HUDEP-2 (cell line): Measurements from ENCODE around the gene TADA2A.
"Not testable (repeated sequence)": the region's sequence is repeated elsewhere in the genome, so short reads cannot be mapped to it uniquely, and the experiment has no call there.

Experiments
- DNase-seq, 76 experiments: peaks; one replicate each; lab custom pipeline; 2025; ENCODE audit not compliant: unreplicated experiment in 76 of 76; lab: John Stamatoyannopoulos, UW

TADA2A gene

DNA sequence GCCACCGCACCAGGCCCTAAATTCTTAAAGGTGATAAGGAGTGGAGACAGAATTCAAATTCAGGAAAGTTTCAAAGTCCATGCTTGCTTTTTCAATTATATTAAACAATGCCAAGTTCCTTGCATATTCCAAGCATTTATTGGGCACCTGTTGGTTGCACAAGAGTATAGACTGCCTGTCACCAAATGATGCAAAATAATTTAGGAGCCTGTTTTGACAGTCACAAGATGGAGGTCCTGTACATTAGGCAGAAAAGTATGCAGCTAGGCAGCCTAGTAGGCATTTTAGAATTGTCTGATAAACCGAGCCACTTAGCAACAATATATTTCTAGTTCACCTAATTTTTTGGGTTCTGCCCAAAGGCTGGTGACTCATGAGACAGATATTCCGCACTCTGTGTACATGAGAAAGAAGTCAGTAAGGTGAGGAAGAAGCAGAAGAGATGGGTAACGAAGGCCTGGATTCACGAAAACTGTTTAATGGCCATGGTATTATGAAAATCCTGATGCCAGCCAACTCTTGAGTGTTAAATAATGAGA is 7.4 kb upstream of the TADA2A start:
- no peak for DNase-seq

DNA sequence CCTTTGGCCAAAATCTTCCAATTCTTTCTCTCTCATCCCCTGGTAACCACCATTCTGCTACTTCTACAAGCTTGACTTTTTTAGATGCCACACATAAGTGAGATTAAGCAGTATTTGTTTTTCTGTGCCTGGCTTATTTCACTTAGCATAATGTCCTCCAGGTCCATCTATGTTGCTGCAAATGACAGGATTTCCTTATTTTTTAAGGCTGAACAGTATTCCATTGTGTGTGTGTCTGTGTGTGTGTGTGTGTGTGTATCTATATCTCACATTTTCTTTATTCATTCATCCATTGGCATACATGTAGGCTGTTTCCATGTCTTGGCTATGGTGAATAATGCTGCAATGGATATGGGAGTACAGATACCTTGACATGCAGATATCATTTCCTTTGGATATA is 6.2 kb upstream of the TADA2A start:
- no peak for DNase-seq

DNA sequence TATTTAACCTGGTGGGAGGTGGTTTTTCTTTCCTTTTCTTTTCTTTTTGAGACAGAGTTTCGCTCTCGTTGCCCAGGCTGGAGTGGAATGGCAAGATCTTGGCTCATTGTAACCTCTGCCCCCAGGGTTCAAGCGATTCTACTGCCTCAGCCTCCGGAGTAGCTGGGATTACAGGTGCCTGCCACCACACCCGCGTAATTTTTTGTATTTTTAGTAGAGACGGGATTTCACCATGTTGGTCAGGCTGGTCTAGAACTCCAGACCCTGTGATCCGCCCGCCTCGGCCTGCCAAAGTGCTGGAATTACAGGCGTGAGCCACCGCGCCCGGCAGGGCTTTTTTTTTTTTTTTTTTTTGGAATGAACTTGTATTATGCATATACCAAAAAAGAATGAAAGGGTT is 1.2 kb upstream of the TADA2A start:
- DNase-seq: not testable (repeated sequence)

DNA sequence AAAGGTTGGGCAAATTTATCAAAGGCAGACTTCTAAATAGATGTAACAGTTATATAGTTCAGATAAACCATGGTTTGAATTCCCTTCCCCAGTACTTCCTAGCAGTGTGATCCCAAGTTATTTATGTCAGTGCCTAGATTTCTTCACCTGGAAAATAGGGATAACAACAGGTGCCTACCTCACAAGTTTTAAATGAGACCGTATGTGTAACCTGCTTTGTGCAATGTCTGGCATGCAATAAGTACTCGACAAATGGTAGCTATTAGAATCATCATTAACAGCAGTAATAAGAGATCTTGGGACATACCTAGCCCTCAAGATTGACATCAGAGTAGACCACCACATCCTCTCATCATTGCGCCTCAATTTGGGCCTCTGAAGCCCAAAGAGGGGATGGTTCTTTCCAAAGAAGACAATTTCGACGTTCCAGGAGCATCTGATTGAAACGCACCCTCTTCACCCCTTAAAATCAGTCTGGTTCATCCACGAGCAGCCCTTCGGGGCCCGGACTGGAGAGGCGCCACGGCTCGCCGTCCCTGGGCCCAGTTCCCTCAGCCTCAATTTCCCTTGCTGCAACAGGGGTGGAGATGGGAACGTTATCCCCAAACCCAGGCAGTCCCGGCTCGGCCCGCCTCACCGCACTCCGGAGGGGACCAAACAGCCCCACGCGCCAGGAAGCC is 591 bp upstream of the TADA2A start:
- peak in 6 of 76 experiments; percentile 39 to 67 (median 46) for DNase-seq

DNA sequence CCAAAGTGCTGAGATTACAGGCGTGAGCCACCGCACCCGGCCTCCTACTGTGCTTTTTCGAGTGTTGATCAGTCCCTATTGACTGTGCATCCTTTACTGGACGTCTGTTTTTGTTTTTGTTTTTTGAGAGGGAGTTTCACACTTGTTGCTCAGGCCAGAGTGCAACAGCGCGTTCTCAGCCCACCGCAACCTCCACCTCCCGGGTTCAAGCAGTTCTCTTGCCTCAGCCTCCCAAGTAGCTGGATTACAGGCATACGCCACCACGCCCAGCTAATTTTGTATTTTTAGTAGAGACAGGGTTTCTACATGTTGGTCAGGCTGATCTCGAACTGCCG is 1.4 kb downstream of the TADA2A start:
- DNase-seq: not testable (repeated sequence)

DNA sequence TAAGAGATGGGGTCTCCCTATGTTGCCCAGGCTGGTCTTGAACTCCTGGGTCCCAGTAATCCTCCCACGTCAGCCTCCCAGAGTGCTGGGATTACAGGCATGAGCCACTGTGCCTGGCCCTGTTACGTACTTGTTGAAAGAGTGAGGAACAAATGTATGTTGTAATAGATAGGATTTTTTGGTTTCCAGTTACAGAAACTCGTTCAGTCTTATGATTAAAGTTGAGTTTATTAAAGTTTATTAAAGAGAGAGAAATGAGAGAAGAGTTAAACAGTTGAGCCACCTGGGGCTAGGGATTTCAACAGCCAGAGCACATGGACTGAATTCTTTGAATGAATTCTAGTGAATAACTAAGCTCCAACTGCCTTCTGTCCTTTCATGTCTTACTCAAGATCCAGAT is 3.7 kb downstream of the TADA2A start:
- no peak for DNase-seq

DNA sequence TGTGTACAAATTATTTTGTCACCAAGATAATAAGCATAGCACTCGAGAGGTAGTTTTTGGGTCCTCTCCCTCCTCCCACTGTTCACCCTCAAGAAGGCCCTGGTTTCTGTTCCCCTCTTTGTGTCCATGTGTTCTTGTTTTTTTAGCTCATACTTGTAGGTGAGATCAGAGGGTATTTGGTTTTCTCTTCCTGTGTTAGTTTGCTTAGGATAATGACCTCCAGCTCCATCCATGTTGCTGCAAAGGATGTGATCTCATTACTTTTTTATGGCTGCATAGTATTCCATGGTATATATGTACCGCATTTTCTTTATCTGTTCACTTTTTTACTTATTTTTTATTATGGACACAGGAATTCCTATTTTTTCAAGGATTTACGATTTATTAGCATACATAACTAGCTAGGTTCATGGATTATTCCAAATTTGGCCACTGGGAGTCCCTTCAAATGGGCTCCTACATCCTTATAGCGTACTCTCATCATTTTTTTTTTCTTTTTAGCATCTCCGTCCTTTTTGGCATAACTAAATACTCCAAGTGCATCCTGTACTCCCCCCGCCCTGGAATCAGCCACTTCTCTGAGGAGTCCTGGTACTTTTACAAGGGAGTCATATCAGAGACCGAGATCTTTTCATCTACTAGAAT is 7.3 kb downstream of the TADA2A start:
- DNase-seq: no peak

DNA sequence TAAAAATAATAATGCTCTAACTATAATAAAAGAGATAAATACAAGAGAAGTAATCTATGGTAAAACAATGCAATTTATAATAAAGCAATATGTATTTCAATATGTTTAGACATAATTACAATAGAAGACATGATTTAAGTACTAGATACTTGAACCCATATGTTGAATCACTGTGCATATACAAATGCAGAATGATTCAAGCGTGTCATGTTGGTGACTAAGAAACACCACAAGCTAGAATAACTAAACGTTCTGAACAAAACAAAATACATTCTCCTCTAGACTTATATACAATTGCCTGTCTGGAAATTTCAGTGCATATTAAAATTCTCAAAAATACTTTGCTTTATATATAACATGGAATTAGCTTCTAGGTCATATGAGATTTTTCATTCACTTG is 11.2 kb downstream of the TADA2A start:
- DNase-seq: no peak

DNA sequence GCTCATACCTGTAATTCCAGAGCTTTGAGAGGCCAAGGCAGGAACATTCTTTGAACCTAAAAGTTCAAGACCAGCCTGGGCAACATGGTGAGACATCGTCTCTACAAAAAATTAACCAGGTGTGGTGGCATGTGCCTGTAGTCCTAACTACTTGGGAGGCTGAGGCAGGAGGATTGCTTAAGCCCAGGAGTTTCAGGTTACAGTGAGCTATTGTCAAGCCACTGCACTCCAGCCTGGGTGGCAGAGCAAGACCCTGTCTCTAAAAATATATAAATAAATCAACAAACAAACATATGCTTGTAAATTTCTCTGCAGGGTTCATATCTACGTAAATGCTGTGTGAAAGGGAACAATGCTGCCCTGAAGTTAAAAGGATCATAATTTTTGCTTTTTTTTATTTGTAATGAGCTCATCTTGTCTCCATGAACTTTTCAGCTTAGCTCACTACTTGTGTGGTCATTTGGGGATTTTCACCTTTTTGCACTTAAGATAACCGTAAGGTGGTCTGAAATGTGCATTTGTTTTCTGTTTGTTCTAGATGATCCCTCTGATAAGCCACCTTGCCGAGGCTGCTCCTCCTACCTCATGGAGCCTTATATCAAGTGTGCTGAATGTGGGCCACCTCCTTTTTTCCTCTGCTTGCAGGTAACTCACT is 16.4 kb downstream of the TADA2A start:
- DNase-seq: no peak

DNA sequence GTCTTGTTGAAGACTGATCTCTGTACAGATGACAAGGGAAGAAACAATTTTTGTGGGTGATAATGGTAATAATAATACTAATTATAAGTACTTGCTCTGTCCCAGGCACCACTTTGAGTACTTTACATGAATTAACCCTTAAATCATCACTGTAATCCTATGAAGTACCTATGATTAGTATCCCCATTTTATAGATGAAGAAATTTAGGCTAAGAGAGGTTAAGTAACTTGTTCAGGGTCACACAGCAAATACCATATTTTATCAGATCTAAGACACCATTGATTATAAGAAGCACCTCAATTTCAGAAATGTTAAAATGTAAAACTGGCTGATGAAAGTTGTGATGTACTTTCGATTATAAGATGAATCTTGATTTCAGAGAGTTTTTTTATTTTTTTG is 18.6 kb downstream of the TADA2A start:
- no peak for DNase-seq

DNA sequence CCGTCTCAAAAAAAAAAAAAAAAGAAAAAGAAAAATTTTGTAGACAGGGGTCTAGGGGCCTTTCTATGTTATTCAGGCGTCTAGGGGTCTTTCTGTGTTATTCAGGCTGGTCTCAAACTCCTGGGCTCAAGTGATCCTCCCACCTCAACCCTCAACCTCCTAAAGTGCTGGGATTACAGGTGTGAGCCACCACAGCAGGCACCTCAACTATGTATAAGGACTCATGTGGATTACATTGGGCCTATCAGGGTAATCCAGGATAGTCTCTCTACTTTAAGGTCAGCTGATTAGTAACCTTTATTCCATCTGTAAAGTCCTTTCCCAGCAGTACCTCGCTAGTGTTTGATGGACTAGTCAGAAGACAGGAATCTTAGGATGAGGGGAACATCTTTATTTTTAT is 22.4 kb downstream of the TADA2A start:
- no peak for DNase-seq

DNA sequence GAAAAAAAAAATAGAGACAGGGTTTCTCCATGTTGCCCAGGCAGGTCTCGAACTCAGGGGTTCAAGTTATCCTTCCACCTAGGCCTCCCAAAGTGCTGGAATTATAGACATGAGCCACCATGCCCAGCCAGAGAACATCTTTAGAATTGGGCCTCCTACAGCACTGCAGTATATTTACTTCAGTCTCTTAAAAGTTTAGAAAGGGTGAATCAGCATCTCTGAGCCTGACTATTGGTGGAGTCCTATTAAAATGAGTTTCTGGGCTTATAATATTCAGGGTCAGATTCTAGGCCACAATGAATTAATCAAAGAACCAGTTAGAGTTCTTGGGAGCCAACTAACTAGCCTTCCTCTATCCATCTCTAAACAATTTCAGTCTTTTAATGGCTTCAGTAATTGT is 22.8 kb downstream of the TADA2A start:
- no peak for DNase-seq

DNA sequence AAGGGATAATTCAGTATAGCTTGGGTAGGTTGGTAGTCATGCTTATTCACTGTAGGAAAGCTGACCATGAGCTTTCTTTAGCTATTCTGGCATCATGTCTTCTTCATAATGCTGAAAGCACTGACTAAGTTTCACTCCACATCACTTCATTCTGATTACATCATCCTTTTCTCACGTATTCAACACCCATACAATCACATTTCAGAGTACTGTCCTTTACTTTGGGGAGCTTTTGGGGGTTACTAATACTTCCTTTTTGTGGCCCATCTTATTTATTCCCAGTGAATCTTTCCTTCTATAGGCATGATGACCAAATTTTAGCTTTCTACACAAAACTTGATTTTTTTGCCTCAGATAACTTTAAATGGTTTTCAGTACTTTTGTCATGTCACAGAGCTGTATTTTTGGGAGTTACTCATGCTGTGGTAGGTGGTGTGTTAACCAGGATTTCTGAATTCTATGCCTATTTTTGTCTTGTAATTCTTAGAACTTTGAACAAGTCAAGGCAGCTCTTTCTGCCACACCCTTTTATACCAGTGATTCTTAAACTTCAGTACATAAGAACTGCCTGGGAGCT is 23.5 kb downstream of the TADA2A start:
- DNase-seq: no peak

DNA sequence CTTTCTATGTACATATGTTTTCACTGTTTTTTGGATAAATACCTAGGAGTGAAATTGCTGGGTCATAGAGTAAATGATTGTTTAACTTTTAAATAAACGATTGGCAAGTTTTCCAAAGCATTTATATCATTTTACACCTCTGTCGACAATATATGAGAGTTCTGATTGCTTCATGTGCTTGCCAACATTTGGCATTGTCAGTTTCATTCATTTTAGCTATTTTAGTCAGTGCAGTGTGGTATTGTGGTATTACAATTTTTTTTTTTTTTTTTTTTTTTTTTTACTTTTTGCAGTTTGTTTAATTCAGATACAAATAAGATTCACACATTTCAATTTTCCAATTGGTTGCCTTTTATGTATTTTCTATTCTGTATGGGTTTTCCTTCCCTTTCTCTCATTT is 26.0 kb downstream of the TADA2A start:
- DNase-seq: no peak

DNA sequence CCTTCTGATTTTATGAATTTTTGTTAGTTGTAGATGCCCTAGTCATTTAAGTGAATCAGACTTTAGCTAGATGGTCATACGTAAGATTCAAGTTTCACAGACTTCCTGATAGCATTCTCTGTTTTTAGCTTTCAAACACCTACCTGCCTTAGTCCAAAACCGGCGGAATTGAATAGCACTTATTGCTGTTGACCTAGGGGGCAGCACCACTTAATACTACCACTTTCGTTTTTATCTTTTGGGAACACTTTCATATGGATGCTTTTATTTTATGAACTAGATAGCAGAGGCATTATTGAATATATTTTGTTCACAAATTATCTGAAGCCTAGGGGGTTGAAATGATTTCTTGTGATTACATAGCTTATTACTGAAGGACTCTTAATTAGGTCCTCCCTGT is 31.5 kb downstream of the TADA2A start:
- DNase-seq: no peak

DNA sequence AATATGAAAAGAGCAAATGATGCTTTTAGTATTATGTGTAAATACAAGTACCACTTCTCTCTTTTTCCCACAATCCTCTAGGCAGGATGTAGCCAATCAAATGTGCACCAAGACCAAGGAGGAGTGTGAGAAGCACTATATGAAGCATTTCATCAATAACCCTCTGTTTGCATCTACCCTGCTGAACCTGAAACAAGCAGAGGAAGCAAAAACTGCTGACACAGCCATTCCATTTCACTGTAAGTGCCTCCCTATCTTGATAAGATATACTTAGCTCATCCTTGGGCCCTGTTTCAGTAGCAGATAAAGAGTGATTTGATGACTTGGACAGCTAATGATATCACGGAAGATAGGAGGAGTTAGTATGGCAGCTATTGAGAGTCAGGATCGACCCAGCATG is 33.7 kb downstream of the TADA2A start:
- no peak for DNase-seq

DNA sequence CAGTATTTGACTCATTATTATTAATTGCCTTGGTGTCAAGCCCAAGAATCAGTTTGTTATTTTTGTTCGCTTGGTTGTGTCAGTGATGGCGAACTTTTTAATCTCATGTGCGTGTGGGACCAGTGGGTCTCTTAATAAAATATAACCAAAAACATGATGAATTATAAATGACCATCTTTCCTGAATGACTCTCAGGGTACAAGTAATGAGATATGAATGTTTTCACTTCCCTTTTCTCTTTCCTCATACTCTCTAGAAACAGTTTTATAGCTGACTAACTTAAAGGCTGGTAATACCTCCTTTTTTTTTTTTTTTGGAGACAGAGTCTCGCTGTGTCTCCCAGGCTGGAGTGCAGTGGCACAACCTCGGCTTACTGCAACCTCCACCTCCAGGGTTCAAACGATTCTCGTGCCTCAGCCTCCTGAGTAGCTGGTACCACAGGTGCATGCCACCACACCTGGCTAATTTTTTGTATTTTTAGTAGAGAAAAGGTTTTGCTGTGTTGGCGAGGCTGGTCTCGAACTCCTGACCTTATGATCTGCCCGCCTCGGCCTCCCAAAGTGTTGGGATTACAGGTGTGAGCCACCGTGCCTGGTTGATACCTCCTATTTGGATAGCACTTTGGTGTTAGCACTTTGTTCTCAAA is 34.8 kb downstream of the TADA2A start:
- DNase-seq: not testable (repeated sequence)

DNA sequence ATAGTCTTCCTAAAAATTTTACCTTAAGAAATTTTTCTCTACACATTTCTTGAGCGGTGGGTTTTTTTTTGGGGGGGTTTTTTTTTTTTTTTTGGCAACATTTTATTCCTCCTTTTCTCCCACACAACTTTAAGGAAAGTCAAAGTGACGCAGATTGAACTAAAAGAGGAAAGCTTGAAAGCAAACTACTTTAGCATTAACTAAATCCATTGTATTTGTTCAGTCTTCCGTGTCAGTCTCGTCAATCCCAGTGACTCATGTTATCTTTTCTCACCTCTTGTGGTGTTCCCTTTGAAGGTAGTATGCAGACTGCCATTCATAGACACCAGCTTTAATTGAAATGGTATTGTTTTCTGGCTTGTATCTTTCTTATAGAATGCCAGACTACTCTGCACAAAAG is 39.3 kb downstream of the TADA2A start:
- no peak for DNase-seq

DNA sequence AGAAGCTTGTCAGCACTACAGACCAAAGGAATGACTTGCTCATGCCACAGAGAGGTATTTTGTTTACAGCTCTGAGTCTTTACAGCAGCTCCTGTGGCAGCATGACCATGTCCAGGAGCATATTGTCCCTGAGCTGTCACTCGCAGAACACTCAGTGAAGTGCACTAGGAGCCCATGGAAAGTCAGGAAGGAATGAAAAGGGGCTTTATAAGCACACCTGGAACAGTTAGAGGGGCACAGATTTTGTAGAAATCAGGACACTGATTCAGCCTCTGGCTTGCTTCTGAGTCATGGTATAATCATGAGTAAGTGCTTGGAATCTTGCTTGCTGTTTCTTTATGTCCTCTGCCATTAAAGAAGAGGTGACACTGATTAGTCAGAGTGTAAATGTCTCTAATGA is 41.0 kb downstream of the TADA2A start:
- no peak for DNase-seq

DNA sequence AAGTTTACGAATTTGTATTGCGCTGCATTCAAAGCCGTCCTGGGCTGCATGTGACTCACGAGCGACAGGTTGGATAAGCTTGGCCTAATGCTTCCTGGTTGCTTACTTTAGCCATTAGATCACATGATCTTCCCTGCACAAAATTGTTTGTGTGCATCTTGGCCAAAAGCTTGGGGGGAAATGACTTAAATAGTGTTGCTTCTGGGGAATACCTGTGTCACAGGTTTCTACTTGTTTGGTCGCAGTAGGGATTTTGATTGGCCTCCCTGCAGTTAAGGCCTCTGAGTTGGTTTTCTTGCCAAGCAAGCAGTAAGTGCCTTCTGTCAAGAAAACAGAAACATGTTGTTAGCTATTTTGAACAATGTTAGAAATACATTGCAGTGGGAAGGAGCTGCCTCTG is 43.4 kb downstream of the TADA2A start:
- DNase-seq: no peak

DNA sequence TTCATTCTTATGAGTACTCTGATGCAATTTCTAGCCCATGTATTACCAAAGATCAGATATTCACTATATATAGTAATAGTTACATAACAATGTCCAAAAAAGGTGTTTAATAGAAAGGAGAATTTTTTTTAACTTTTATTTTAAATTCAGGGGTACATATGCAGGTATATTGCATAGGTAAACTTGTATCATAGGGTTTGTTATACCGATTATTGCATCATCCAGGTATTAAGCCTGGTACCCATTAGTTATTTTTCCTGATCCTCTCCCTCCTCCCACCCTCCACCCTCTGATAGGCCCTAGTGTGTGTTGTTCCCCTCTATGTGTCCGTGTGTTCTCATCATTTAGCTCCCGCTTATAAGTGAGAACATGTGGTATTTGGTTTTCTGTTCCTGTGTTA is 51.1 kb downstream of the TADA2A start:
- DNase-seq: not testable (repeated sequence)
